ENCODE results near the gene TJP1.
"Not testable (repeated sequence)": the region's sequence is repeated elsewhere in the genome, so short reads cannot be mapped to it uniquely, and the experiment has no call there.

Gene TJP1

GRCh38 chr15:29731865-29732264 is 90.4 kb downstream of the TJP1 start:
- H3K4me3 ChIP-seq (replicated peaks; ENCODE audit: low read depth, low read length) = no peak overlapping the region
- TF ChIP-seq CTCF (IDR thresholded peaks at IDR 0.05; ENCODE audit: low read length, missing control alignments) = no peak
- no peak for DNase-seq (ENCODE audit: low read depth)

GRCh38 chr15:29730471-29730870 is 91.8 kb downstream of the TJP1 start:
- not testable (repeated sequence) for H3K4me3 ChIP-seq (replicated peaks; ENCODE audit: low read depth, low read length); DNase-seq (ENCODE audit: low read depth)

GRCh38 chr15:29728418-29728817 is 93.8 kb downstream of the TJP1 start:
- H3K4me3 ChIP-seq (replicated peaks; ENCODE audit: low read depth, low read length) = no peak overlapping the region
- no peak for DNase-seq (ENCODE audit: low read depth)
- TF ChIP-seq CTCF (IDR thresholded peaks at IDR 0.05; ENCODE audit: low read length, missing control alignments) = no peak

GRCh38 chr15:29727871-29728270 is 94.4 kb downstream of the TJP1 start:
- DNase-seq (ENCODE audit: low read depth) = no peak
- no peak overlapping the region for H3K4me3 ChIP-seq (replicated peaks; ENCODE audit: low read depth, low read length)
- TF ChIP-seq CTCF (IDR thresholded peaks at IDR 0.05; ENCODE audit: low read length, missing control alignments) = no peak

- no peak for DNase-seq (ENCODE audit: low read depth)
- H3K4me3 ChIP-seq (replicated peaks; ENCODE audit: low read depth, low read length) = no peak overlapping the region
- TF ChIP-seq CTCF (IDR thresholded peaks at IDR 0.05; ENCODE audit: low read length, missing control alignments) = no peak
Observed at GRCh38 chr15:29726553-29726952, 95.7 kb downstream of the TJP1 start.

- H3K4me3 ChIP-seq (replicated peaks; ENCODE audit: low read depth, low read length) = no peak overlapping the region
- no peak for DNase-seq (ENCODE audit: low read depth)
- TF ChIP-seq CTCF (IDR thresholded peaks at IDR 0.05; ENCODE audit: low read length, missing control alignments) = no peak
Observed at GRCh38 chr15:29724026-29724425, 98.2 kb downstream of the TJP1 start.

GRCh38 chr15:29713784-29714183 is 108.5 kb downstream of the TJP1 start:
- DNase-seq (ENCODE audit: low read depth) = no peak
- TF ChIP-seq CTCF (IDR thresholded peaks at IDR 0.05; ENCODE audit: low read length, missing control alignments) = no peak
- no peak overlapping the region for H3K4me3 ChIP-seq (replicated peaks; ENCODE audit: low read depth, low read length)

Data from fibroblast of pulmonary artery (primary cell).